Activated naive CD4-positive, alpha-beta T cell treated with anti-CD3 and anti-CD28 coated beads, Interleukin-2, amount 50 U/mL, for 72 hours (primary cell): ENCODE measurements around the gene LRRK1. TPM values are rescaled to one million over a fixed set of nuclear protein-coding genes. Genes with fewer than 3 reads are reported as not detected.
"Not testable (repeated sequence)": the region's sequence is repeated elsewhere in the genome, so short reads cannot be mapped to it uniquely, and the experiment has no call there.

Source experiments
- ATAC-seq, 2 donors: fragments of 150-1000 bp; cut with Tn5 transposase; 2 replicates each; pipeline ENCODE4 v1.10.0; 2021; ENCODE audit warnings: mild to moderate bottlenecking in 2 of 2, moderate library complexity in 2 of 2
- DNase-seq, 2 donors: peaks; one replicate each; pipeline ENCODE4 v3.0.0; 2021 to 2022; ENCODE audit warnings: low spot score in 2 of 2
- H3K27ac Mint-ChIP-seq, 2 donors: one replicate each; pipeline ENCODE4 v1.8.0; 2022; ENCODE audit warnings: mild to moderate bottlenecking in 2 of 2, mixed read lengths in 2 of 2
- H3K36me3 Mint-ChIP-seq, 2 donors: one replicate each; pipeline ENCODE4 v1.8.0; 2022; ENCODE audit warnings: mixed read lengths in 2 of 2
- H3K9me3 Mint-ChIP-seq, 2 donors: one replicate each; pipeline ENCODE4 v1.8.0; 2022; ENCODE audit warnings: mixed read lengths in 2 of 2
- total RNA-seq, 2 donors: library from RNA; stranded (reverse); gene quantifications; one replicate each; pipeline ENCODE4 v1.2.3, GENCODE V29; 2022

The LRRK1 gene
- total RNA-seq, 2 donors from 2014 or later, result 0.09 to 1.4 TPM

- ATAC-seq (no peak), DNase-seq (no peak)
- H3K9me3 Mint-ChIP-seq, result no peaks in the 10 kb centered on the region
Observed at GRCh38 chr15:101087172-101087769, 168.1 kb downstream of the LRRK1 start.

GRCh38 chr15:101088271-101088670 is 169.1 kb downstream of the LRRK1 start:
- Mint-ChIP-seq H3K9me3 (no peaks in the 10 kb centered on the region), H3K36me3 (no peaks in the 10 kb centered on the region), H3K27ac (no peak overlapping the region)
- DNase-seq (no peak), ATAC-seq (no peak)

More at GRCh38 chr15:101087172-101087769, 168.1 kb downstream of the LRRK1 start:
- H3K36me3 Mint-ChIP-seq, result no peaks in the 10 kb centered on the region
- H3K27ac Mint-ChIP-seq, result no peak overlapping the region

- DNase-seq (peak; percentile 78 to 95), ATAC-seq (peak; percentile 91)
- H3K9me3 Mint-ChIP-seq, result no peaks in the 10 kb centered on the region
- no peak overlapping the region for H3K27ac Mint-ChIP-seq
- peaks cover 0 to 3% of the 10 kb centered on the region in 2 donors for H3K36me3 Mint-ChIP-seq
Observed at GRCh38 chr15:101088788-101089578, 169.8 kb downstream of the LRRK1 start.

GRCh38 chr15:101089579-101090427 is 170.6 kb downstream of the LRRK1 start:
- DNase-seq, result no peak
- H3K36me3 Mint-ChIP-seq, result peaks cover 0 to 11% of the 10 kb centered on the region in 2 donors
- H3K27ac Mint-ChIP-seq, result peak overlapping the region in 1 of 2 donors; percentile 22
- ATAC-seq, result no peak
- no peaks in the 10 kb centered on the region for H3K9me3 Mint-ChIP-seq

- ATAC-seq (no peak), DNase-seq (no peak)
- Mint-ChIP-seq H3K36me3 (peaks cover 0 to 11% of the 10 kb centered on the region in 2 donors), H3K9me3 (no peaks in the 10 kb centered on the region), H3K27ac (peak overlapping the region in 1 of 2 donors; percentile 50)
Observed at GRCh38 chr15:101090428-101090790, 171.3 kb downstream of the LRRK1 start.

GRCh38 chr15:101091080-101092017 is 172.2 kb downstream of the LRRK1 start:
- no peak overlapping the region for H3K27ac Mint-ChIP-seq
- DNase-seq (no peak), ATAC-seq (no peak)
- H3K9me3 Mint-ChIP-seq, result no peaks in the 10 kb centered on the region
- H3K36me3 Mint-ChIP-seq, result peaks cover 0 to 11% of the 10 kb centered on the region in 2 donors

GRCh38 chr15:101092156-101092866 is 173.2 kb downstream of the LRRK1 start:
- DNase-seq (no peak), ATAC-seq (no peak)
- no peak overlapping the region for H3K27ac Mint-ChIP-seq
- H3K9me3 Mint-ChIP-seq, result no peaks in the 10 kb centered on the region
- peaks cover 0 to 11% of the 10 kb centered on the region in 2 donors for H3K36me3 Mint-ChIP-seq

GRCh38 chr15:101092867-101093202 is 173.7 kb downstream of the LRRK1 start:
- DNase-seq, result no peak
- no peaks in the 10 kb centered on the region for H3K9me3 Mint-ChIP-seq
- H3K36me3 Mint-ChIP-seq, result peaks cover 0 to 11% of the 10 kb centered on the region in 2 donors
- H3K27ac Mint-ChIP-seq, result no peak overlapping the region
- ATAC-seq, result no peak

- no peak for DNase-seq
Observed at GRCh38 chr15:101093958-101094357, 174.8 kb downstream of the LRRK1 start.

GRCh38 chr15:101095796-101096406 is 176.7 kb downstream of the LRRK1 start:
- not testable (repeated sequence) for ATAC-seq, H3K9me3 Mint-ChIP-seq

More at GRCh38 chr15:101093958-101094357, 174.8 kb downstream of the LRRK1 start:
- Mint-ChIP-seq H3K36me3 (peaks cover 0 to 11% of the 10 kb centered on the region in 2 donors), H3K27ac (no peak overlapping the region), H3K9me3 (no peaks in the 10 kb centered on the region)
- ATAC-seq, result peak in 1 of 2 donors; percentile 35

GRCh38 chr15:101097111-101097510 is 178.0 kb downstream of the LRRK1 start:
- DNase-seq (no peak), ATAC-seq (no peak)
- Mint-ChIP-seq H3K36me3 (peaks cover 4 to 11% of the 10 kb centered on the region in 2 donors), H3K27ac (no peak overlapping the region), H3K9me3 (peaks cover 4 to 6% of the 10 kb centered on the region in 2 donors)

More at GRCh38 chr15:101095796-101096406, 176.7 kb downstream of the LRRK1 start:
- not testable (repeated sequence) for H3K27ac Mint-ChIP-seq, DNase-seq
- peaks cover 0 to 11% of the 10 kb centered on the region in 2 donors for H3K36me3 Mint-ChIP-seq

- Mint-ChIP-seq H3K36me3 (peaks cover 4 to 6% of the 10 kb centered on the region in 2 donors), H3K9me3 (peaks cover 4 to 6% of the 10 kb centered on the region in 2 donors), H3K27ac (no peak overlapping the region)
- ATAC-seq (peak; percentile 20 to 70), DNase-seq (no peak)
Observed at GRCh38 chr15:101099183-101099582, 180.0 kb downstream of the LRRK1 start.

GRCh38 chr15:101100118-101100517 is 181.0 kb downstream of the LRRK1 start:
- peaks cover 4 to 6% of the 10 kb centered on the region in 2 donors for H3K9me3 Mint-ChIP-seq
- DNase-seq, result no peak
- no peak for ATAC-seq
- H3K36me3 Mint-ChIP-seq, result peaks cover 0 to 4% of the 10 kb centered on the region in 2 donors
- no peak overlapping the region for H3K27ac Mint-ChIP-seq

- no peak for DNase-seq
- ATAC-seq, result no peak
- Mint-ChIP-seq H3K27ac (no peak overlapping the region), H3K36me3 (peaks cover 0 to 4% of the 10 kb centered on the region in 2 donors), H3K9me3 (peaks cover 4 to 6% of the 10 kb centered on the region in 2 donors)
Observed at GRCh38 chr15:101100593-101101442, 181.7 kb downstream of the LRRK1 start.
